HG03060 (cell line): ENCODE data around the gene CMSS1.
"Not testable (repeated sequence)": the region's sequence is repeated elsewhere in the genome, so short reads cannot be mapped to it uniquely, and the experiment has no call there.

ENCODE experiments used
- ATAC-seq: cut with Tn5 transposase; IDR thresholded peaks from one replicate; pipeline ENCODE4 v1.9.1; 2021; ENCODE audit warnings: low read depth, moderate number of reproducible peaks; ENCODE audit not compliant: unreplicated experiment

CMSS1 gene

DNA sequence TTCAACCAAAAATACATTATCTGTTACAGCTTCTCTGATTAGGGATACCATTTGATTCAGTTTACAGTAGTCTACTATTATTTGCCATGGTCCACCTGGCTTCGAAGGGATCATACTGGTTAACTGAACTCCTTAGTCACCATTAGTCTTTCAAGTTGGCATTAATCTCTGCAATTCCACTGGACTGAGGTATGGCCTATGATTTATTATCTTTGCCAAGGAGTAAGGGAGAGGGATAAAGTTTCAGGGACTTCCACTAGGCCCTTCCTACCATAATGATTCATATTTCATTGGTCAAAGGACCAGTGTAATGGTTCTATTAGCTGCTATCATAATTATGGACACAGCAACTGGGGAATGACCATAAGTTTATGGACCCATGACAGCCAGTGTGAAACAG, 7.3 kb upstream of the CMSS1 start:
- no peak for ATAC-seq

DNA sequence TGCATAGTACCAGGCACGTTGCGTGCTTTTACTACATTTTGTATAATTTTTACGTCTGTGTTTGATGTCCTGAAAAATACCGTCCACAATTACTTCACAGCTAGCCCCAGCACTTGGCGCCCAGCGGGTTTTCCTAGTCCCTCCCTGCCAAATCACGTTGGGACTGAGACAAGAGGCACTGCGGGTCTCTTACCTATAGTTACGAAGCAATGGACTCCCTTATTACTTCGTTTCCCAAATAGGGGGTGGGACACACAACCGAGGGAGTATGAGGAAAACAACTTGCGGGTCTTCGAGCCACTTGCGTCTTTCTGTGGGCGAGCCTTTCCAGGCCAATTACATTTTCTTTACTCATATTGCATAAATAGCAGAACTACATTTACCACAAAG, 620 bp upstream of the CMSS1 start:
- no peak for ATAC-seq

DNA sequence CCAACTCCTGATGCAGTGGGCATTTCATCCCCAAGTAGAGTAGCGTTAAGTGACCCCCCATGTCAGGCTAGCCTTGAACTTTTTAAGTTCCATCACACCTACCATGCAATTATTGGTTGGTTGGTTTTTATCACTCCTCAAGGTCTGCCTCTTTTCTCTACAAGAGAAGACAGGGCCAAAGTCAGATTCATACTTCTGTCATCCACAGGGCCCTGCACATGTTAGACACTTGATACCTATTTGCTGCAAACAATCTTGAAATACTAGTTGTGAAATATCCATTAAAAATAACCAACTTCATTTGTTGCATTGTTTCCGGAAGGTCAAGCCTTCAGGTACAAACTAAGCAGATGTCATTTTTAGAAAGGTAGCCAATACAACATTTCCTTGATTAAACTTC, 1.2 kb downstream of the CMSS1 start:
- ATAC-seq = no peak

DNA sequence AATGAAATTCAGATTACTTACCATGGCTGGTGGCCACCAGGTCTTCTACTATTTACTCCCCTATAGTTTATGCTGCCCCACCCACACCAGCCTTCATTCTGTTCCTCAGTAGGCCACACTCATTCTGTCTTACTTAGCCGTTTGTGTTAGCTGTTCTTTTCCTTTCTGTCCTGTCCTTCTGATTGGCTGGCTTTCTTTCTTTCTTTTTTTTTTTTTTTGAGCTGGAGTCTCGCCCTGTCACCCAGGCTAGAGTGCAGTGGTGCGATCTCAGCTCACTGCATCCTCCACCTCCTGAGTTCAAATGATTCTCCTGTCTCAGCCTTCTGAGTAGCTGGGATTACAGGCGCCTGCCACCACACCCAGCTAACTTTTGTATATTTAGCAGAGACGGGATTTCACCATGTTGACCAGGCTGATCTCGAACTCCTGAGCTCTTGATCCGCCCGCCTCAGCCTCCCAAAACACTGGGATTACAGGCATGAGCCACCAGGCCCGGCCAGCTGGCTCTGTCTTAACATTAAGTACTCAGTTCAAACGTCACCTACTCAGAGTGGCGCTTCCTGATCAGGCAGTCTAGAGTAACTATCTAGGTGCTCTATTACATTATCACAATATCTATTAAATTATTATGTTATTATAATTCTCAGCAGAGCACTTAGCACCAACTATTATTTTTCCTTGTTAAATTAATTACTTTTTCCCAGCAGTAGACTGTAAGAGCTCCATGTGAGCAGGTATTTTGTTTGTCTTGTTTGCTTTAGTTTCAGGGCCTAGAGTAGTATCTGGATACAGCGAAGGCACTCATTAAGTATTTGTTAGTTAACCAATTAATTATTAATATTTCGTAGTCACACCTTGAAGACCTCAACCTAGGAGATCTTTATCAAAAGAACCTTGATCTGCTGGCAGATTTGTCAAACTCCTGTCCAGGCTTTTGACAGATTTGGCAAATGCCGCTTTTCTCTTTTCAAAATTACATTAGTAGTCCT, 6.4 kb downstream of the CMSS1 start:
- ATAC-seq = no peak

DNA sequence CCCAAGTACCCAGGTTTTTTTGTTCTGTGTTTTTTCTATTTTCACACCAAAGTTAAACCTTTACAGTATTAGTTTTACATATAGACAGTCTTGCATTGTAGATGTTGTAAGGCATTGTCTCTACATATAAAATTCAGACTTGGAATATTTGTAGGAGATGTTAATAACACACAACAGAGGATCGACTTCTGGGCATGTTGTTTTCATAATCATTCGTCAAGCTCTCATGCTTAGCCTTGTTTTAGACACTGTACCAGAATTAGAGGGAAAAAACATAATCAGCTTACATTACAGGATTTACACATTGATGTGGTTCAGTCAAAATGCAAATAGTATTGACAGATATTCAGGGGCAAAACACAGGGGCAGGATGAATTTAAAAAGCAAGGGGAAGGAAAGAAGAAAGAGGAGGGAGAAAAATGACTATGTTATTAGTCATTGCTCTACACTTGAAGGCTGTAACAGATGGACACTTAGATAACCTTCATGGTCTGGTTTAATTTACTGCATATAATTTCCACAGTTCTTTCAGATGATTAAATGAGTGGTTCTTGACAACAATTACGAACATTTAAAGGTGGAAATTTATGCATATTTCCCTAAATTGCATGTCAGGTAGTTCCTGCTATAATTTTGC, 7.5 kb downstream of the CMSS1 start:
- ATAC-seq = no peak

DNA sequence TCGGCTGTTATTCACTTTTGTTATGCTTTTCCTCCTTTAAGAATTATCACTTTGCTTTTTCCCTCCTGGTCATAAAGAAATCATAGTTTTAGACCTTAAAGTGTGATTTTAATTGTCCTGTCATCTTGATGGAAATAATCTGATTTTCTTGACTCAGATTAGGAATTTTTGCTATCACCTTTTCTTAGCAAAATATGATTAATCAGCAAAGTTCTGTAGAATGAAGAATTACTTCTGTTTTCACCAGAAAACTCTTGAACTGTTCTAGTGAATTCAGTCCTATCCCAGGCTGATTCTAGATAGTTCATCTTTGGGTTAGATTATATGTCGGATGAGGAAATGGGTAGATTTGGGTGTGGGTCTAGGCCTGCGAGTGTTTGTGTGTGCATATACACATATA, 12.2 kb downstream of the CMSS1 start:
- no peak for ATAC-seq

DNA sequence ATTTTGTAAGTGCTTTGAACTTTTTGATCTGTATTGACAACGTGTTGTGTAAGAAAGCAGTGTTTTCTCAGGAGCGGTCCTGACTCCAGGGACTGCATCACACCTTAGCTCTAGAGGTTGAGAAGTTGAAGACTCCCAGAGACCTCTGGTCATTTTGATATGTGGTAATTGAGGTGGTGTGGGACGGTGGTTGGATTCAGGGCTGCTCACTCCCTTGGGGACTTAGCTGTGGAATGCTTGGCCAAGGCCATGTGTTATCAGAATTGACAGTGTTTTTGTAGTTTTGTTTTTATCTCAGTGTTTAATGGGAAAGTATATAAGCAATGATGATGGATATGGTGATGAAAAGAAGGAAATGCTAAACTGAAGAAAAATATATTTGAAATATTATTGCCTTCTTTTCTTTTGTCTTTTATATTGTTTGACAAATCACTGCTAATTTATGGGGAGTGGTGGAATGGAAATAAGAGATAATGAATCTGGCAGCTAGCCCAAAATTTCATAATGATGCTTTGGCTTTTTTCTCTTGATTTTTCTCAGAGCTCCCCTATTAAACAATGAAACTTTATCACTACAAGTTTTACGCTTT, 16.0 kb downstream of the CMSS1 start:
- no peak for ATAC-seq

DNA sequence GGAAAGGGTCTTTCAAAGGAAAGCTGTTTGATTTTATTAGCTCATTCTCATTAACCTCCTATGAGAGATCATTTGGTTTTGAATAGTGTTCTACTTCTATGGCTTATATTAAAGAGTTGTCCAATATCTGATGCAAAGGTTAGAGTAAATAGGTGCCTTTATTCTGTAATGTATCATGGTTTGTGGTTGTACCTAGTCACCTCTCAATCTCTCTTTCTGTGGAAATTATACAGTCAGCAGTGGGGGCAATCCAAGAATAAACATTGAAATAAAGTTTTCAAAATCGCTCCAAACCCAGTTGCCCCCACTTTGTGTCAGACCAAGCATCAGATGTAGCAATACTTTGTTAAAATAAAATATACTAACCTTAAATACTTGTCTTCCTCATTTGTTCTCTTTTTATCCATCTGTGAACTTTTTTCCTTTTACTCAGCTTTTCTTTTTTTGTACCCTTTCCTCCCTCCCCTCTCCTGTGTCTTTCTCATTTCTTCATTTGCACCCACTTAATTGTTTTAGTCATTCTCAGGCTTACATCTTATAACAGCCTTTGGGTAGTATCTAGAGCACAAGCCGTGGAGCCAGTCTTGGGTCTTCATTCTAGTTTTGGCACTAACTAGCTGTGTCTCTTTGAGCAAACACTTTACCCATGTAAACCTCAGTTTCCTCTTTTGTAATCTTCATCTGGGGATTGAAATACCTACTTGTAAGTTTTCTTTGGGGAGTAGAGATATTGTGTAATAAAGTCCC, 16.7 kb downstream of the CMSS1 start:
- ATAC-seq = no peak

DNA sequence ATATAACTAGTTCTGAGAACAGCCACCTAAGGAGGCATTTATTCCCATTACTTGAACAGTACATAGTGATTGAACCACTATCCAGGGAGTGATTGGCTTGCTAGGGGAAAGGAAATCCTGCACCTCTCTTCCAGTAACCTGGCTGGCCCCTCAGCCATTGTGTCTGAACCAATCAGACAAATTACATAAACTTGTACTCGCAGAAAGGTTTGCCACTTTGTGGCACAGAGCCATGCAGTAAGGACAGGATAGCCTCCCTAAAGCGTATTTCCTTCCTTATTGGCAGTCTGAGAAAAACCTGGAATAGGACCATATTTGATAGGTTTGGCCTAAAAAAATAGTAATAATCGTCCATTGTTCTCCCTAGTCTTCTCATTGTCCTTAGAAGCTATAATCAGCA, 19.0 kb downstream of the CMSS1 start:
- ATAC-seq = no peak

DNA sequence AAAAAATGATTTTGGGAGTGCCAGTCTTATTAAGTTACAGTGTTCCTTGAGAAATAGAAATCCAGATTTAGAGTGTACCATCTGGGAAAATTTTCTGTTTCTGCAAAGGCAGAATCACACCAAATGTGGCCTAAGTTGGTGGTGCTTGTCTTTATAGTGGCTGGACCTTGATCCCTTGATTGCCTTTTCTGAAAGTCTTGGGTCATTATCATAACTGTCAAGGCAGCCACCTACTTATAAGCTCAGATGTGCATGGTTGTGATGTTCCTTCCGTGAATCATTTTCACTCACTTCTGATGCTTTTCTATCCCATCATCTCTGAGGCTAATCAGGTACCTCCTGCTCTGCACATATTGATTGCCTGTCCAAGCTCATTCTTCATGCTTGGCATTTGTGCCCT, 20.1 kb downstream of the CMSS1 start:
- no peak for ATAC-seq

DNA sequence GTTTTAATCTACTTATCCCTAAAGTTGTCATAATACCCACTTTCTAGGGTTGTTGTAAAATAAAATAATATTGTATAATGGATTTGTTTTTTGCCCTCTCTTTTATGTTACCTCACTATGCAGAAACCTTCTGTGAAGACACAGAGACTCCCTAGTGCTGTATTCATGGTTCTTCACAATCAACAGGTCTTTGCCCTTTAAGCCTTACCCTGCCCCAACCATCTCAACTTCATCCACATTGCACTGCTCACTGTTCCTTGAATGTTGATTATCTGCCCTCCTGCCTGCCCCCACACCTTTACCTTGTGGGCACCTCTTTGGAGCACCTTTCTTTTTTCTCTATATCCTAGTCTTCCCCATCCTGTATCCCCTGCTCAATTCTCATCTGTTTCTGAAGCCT, 21.1 kb downstream of the CMSS1 start:
- ATAC-seq = no peak

DNA sequence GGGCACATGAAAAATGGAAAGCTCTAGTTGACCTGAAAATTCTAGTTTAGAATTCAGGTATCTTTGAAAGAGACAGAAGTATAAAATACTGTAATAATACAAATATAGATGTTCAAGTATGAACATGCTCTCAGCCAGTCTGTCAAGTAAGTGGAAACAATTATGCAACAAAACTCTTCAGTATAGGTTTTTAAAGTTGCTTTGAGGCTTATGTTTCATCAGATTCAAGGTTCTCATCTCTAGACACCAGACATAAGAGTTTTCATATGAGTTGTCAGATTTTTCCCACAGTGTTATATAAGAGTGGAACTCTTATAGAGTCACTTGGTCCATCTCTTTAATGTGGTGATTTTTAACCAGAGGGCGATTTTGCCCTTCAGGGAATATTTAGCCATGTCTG, 22.0 kb downstream of the CMSS1 start:
- no peak for ATAC-seq

DNA sequence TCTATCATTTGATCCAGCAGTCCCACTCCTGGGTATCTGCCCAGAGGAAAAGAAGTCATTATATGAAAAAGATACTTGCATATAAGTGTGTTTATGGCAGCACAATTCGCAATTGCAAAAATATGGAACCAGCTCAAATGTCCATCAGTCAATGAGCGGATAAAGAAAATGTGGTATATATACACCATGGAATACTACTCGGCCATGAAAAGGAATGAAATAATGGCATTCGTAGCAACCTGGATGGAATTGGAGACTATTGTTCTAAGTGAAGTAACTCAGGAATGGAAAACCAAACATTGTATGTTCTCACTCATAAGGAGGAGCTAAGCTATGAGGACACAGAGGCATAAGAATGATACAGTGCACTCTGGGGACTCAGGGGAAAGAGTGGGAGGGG, 24.3 kb downstream of the CMSS1 start:
- ATAC-seq = not testable (repeated sequence)

DNA sequence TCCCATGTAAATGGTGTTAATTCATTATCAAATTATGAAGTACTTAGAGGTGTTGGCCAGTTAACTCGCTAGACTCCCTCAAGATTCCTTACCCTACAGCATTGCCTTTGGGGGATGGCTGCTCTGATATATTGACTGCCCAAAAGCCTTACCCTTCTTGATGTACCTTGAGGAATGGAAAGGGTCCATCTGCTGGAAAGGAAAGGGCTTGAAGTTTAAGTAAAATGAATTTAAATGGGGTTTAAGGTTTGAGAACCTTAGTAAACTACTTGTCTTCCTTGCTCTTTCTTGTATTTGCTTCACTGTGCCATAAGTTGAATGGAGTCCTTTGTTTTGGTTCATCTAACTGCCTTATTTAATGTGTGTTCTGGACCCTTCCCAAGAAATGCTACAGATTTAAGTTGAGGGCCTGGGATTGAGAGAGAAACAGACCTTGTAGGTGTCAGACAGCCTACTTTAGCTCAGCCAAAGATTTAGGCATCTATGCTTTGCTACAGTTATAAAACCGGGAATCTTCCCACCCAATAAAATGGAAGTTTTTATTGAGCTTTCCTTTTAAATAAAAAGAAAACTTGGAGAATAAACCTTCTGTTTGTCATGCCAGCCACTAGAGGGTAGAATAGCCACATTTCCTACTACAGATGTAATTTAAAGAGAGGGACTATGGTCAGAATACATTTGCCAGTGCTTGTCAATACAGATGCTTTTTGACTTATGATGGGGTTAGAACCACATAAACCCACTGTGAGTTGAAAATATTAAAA, 25.3 kb downstream of the CMSS1 start:
- ATAC-seq = no peak

DNA sequence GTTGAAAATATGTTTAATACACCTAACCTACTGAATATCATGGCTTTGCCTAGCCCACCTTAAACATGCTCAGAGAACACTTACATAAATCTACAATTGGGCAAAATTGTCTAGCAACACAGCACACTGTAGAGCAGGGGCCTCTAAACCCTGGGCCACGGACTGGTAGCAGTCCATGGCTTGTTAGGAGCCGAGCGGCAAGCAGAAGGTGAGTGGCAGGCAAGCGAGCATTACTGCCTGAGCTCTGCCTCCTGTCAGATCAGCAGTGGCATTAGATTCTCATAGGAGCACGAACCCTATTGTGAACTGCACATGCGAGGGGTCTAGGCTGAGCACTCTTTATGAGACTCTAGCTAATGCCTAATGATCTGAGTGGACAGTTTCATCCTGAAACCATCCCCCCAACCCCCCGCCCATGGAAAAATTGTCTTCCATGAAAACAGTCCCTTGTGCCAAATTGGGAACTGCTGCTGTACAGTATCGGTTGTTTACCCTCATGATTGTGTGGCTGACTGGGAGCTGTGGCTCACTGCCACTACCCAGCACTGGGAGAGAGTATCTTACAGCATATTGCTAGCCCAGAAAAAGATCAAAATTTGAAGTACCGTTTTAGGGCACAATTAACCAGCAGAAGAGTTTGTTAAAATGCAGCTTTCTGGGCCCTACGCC, 26.1 kb downstream of the CMSS1 start:
- no peak for ATAC-seq

DNA sequence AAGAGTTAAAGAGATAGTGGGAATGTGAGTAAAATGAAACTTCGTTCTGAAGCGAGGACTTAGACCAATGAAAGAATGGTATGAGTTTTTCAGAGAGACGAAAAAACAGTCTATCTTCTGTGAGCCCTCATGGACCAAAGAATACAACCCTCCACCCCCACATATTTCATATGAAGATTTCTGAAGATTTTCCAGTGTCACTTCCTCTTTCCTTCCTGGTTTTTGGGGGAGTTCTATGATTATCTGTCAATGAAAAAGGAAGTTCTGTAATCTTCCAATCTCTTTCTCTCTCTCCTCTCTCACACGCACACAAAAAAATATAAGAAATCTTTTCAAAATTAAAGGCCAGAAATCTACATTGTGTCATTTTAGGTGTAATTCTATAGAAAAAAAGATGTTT, 27.7 kb downstream of the CMSS1 start:
- no peak for ATAC-seq

DNA sequence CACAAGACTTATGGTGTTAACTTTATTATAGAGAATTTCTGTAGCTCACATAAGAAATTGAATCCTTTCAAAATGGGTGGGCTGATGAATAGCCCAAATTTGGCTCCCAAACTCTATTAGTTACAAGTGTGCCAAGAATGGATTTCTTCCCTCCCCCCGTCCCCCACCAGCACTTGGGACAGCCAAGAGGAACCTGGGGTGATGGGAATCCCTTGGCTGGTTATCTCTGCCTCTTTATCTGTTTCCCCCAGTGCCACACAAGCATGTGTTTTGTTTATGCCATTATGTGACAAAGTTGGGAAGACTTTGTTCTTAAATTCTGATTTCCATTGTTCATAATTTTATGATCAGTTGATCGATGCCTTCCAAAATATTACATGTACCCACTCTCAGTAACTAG, 28.3 kb downstream of the CMSS1 start:
- ATAC-seq = no peak

DNA sequence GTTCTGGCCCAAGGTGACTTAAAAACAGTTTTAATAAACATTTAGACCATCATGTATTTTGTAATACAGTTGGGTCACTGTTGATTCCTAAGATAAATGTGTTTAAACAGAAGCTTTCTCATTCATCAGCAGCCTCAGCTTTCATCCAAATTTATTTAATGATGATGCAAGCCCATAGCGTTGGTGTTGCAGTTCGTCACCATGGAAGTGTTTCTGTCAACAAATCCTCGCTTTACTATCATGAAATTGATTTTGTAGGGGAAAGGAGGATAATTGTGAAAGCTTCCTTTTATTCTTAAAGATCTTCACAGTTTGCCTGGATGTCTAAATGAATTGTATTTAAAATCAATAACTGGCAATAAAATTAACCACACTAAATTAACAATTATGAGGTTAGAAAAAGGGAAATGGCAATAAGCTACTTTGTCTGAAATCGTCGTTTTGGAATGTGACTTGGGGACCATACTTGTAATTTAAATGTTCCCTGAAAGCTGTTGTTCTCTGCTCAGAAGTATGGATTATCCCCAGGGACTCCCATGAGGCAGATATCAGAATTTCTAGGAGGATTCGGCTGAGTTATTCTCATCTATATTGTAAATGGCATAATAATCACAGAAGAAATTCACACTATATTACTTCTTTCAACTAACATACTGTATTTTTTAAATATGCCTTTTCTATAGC, 29.0 kb downstream of the CMSS1 start:
- ATAC-seq = no peak

DNA sequence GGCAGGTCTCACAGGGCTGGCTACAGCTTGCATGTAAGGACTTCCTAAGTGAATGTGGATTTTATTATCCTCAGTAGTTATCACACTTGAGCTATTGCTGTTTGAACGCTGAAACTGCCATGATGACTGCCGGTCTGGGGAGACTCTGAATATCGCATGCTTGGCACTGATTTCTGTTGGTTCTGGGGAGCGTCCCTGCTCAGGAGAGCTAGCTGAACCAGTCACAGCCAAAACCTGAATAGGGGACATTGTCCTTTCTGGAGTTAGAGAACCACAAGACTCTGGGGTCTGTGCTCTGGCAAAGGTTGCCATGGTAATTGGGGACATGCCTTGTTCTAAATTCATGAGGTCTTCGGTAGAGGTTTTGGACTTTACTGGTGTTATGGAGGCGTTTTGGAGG, 30.8 kb downstream of the CMSS1 start:
- ATAC-seq = no peak
